K562 (cell line): Measurements from ENCODE around the gene MALAT1. TPM values are rescaled to one million over a fixed set of nuclear protein-coding genes. Genes with fewer than 3 reads are reported as not detected.

Experiments used
- E2F3 ChIP-seq: fragments of 250-450 bp; sonication (Bioruptor Pico); IDR thresholded peaks from 2 replicates; pipeline ENCODE4 v1.4.0; 2020; ENCODE audit warnings: mild to moderate bottlenecking
- EHMT2 ChIP-seq: fragments of 450-650 bp; IDR thresholded peaks from 2 replicates; pipeline ENCODE4 v1.6.1; 2018; ENCODE audit warnings: antibody characterized with exemption
- NR3C1 ChIP-seq: sonication (generic); formaldehyde crosslinking; IDR thresholded peaks from 2 replicates; pipeline ENCODE4 v1.8.1; 2022; ENCODE audit warnings: missing genetic modification reagents
- PATZ1 ChIP-seq: fragments of 250-450 bp; sonication (Bioruptor Pico); IDR thresholded peaks from 2 replicates; pipeline ENCODE4 v1.5.0; 2020; ENCODE audit warnings: mild to moderate bottlenecking, borderline replicate concordance
- SP2 ChIP-seq: IDR thresholded peaks from 2 replicates; pipeline ENCODE4 v1.6.1; 2011; ENCODE audit warnings: mild to moderate bottlenecking, low read depth, low read length, moderate library complexity; ENCODE audit not compliant: poor library complexity, severe bottlenecking; ENCODE audit errors: extremely low read depth
- TCFL5 ChIP-seq: fragments of 250-450 bp; sonication (Bioruptor Pico); conservative IDR thresholded peaks from 2 replicates; pipeline ENCODE4 v1.6.1; 2021; ENCODE audit warnings: mild to moderate bottlenecking, moderate library complexity, matching md5 sums
- TEAD1 ChIP-seq, 2 experiments: fragments of 450-650 bp in 1 of 2; sonication (generic) in 1 of 2; formaldehyde crosslinking; IDR thresholded peaks; 2 replicates each; pipeline versions ENCODE4 v1.4.0 to v1.8.0; 2020 to 2022; ENCODE audit warnings: mild to moderate bottlenecking in 2 of 2, missing genetic modification reagents in 1 of 2
- THRAP3 ChIP-seq: fragments of 450-650 bp; IDR thresholded peaks from 2 replicates; pipeline ENCODE4 v1.6.1; 2016; ENCODE audit warnings: mild to moderate bottlenecking, inconsistent platforms, borderline replicate concordance
- TSC22D4 ChIP-seq: fragments of 450-650 bp; IDR thresholded peaks from 2 replicates; pipeline ENCODE4 v1.6.1; 2016; ENCODE audit warnings: missing genetic modification characterization, missing biosample characterization, control low read depth
- ZBTB8A ChIP-seq: fragments of 450-650 bp; IDR thresholded peaks from 2 replicates; pipeline ENCODE4 v1.6.1; 2018; ENCODE audit warnings: mild to moderate bottlenecking, moderate library complexity; ENCODE audit not compliant: partially characterized antibody
- ZC3H4 ChIP-seq: sonication (generic); formaldehyde crosslinking; IDR thresholded peaks from 2 replicates; pipeline ENCODE4 v1.9.0; 2021; ENCODE audit warnings: missing genetic modification reagents, borderline replicate concordance
- ZNF165 ChIP-seq: fragments of 250-450 bp; sonication (Bioruptor Pico); IDR thresholded peaks from 2 replicates; pipeline ENCODE4 v1.4.0; 2020; ENCODE audit warnings: borderline replicate concordance
- polyA plus RNA-seq, 8 experiments: library from polyadenylated mRNA; depleted of rRNA in 4 of 8; stranded (reverse) in 5 of 8; unstranded in 3 of 8; fragments of >200 nt; fragmentation: Nextera tagmentation in 2 of 8; fragmentation: Illumina TruSeq in 1 of 8; extraction: Ambion mirVana in 2 of 8; extraction: Trizol in 1 of 8; gene quantifications; 2 replicates each; pipeline versions ENCODE4 v1.2.1 to v1.2.3, GENCODE V29; 2011 to 2014; ENCODE audit warnings: inconsistent platforms in 1 of 8, missing spikeins in 1 of 8
- total RNA-seq, 7 experiments: library from RNA; depleted of rRNA in 6 of 7; stranded (reverse); fragments of >200 nt in 6 of 7; fragmentation: Illumina TruSeq in 2 of 7; extraction: Trizol in 2 of 7; gene quantifications; 2 replicates each; pipeline versions ENCODE4 v1.2.1 to v1.2.3, GENCODE V29; 2011 to 2021; ENCODE audit warnings: low replicate concordance in 1 of 7
- TF ChIP-seq, protein P1 (sequence below), 2 experiments: fragments of 450-650 bp; IDR thresholded peaks; 2 replicates each; pipeline ENCODE4 v1.6.1; 2018; ENCODE audit warnings: mild to moderate bottlenecking in 2 of 2, low read depth in 1 of 2; ENCODE audit not compliant: partially characterized antibody in 2 of 2
- TF ChIP-seq, protein P2 (sequence below): fragments of 450-650 bp; formaldehyde crosslinking; conservative IDR thresholded peaks from 2 replicates; pipeline ENCODE4 v1.4.0; 2022; ENCODE audit warnings: mild to moderate bottlenecking, missing genetic modification characterization
- TF ChIP-seq, protein P3 (sequence below): fragments of 450-650 bp; conservative IDR thresholded peaks from 2 replicates; pipeline ENCODE4 v1.6.1; 2016; ENCODE audit warnings: missing genetic modification characterization, low read depth, mild to moderate bottlenecking, control low read depth, missing compliant biosample characterization

The MALAT1 gene
- total and polyA plus RNA-seq, 9 of the 15 experiments (the other 6 are each of a cell fraction or from before 2014, with no cell fraction given): 363 to 8,715 (median 2,351) TPM

- TF ChIP-seq, protein P1, sequence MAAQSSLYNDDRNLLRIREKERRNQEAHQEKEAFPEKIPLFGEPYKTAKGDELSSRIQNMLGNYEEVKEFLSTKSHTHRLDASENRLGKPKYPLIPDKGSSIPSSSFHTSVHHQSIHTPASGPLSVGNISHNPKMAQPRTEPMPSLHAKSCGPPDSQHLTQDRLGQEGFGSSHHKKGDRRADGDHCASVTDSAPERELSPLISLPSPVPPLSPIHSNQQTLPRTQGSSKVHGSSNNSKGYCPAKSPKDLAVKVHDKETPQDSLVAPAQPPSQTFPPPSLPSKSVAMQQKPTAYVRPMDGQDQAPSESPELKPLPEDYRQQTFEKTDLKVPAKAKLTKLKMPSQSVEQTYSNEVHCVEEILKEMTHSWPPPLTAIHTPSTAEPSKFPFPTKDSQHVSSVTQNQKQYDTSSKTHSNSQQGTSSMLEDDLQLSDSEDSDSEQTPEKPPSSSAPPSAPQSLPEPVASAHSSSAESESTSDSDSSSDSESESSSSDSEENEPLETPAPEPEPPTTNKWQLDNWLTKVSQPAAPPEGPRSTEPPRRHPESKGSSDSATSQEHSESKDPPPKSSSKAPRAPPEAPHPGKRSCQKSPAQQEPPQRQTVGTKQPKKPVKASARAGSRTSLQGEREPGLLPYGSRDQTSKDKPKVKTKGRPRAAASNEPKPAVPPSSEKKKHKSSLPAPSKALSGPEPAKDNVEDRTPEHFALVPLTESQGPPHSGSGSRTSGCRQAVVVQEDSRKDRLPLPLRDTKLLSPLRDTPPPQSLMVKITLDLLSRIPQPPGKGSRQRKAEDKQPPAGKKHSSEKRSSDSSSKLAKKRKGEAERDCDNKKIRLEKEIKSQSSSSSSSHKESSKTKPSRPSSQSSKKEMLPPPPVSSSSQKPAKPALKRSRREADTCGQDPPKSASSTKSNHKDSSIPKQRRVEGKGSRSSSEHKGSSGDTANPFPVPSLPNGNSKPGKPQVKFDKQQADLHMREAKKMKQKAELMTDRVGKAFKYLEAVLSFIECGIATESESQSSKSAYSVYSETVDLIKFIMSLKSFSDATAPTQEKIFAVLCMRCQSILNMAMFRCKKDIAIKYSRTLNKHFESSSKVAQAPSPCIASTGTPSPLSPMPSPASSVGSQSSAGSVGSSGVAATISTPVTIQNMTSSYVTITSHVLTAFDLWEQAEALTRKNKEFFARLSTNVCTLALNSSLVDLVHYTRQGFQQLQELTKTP (IDR thresholded peaks at IDR 0.05; ENCODE audit: low read depth in 1 of 2, partially characterized antibody in 2 of 2): peak; percentile 82 to 90
- TF ChIP-seq ZC3H4 (0 out of 2 replicates have a peak, but pooled peaks have one; percentile 38), TCFL5 (CRISPR knock-in tag) (no peak), ZNF165 (no peak), TEAD1 (CRISPR knock-in tag; IDR thresholded peaks at IDR 0.05) (peak; percentile 60 to 96; a peak in 3 of 4 replicates), PATZ1 (CRISPR knock-in tag) (no peak), NR3C1 (no peak), THRAP3 (no peak), TSC22D4 (tag) (no peak), E2F3 (CRISPR knock-in tag) (no peak), EHMT2 (no peak), SP2 (no peak), ZBTB8A (no peak)
- TF ChIP-seq, protein P2, sequence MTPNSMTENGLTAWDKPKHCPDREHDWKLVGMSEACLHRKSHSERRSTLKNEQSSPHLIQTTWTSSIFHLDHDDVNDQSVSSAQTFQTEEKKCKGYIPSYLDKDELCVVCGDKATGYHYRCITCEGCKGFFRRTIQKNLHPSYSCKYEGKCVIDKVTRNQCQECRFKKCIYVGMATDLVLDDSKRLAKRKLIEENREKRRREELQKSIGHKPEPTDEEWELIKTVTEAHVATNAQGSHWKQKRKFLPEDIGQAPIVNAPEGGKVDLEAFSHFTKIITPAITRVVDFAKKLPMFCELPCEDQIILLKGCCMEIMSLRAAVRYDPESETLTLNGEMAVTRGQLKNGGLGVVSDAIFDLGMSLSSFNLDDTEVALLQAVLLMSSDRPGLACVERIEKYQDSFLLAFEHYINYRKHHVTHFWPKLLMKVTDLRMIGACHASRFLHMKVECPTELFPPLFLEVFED (CRISPR knock-in tag): peak; percentile 15; the same call in 1 of the 2 replicates
- TF ChIP-seq, protein P3, sequence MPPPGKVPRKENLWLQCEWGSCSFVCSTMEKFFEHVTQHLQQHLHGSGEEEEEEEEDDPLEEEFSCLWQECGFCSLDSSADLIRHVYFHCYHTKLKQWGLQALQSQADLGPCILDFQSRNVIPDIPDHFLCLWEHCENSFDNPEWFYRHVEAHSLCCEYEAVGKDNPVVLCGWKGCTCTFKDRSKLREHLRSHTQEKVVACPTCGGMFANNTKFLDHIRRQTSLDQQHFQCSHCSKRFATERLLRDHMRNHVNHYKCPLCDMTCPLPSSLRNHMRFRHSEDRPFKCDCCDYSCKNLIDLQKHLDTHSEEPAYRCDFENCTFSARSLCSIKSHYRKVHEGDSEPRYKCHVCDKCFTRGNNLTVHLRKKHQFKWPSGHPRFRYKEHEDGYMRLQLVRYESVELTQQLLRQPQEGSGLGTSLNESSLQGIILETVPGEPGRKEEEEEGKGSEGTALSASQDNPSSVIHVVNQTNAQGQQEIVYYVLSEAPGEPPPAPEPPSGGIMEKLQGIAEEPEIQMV (tag): no peak
Measured at GRCh38 chr11:65497141-65498041, 1.5 kb upstream of the MALAT1 start (continued).
